SJCRH30 (cell line): Measurements from ENCODE around the gene PDS5B. TPM values are rescaled to one million over a fixed set of nuclear protein-coding genes. Genes with fewer than 3 reads are reported as not detected.

Experiments used
- DNase-seq, 2 experiments: peaks; one replicate each; pipeline ENCODE4 v3.0.0-alpha.2; 2015 to 2020
- H3K27ac ChIP-seq: fragments of 250-450 bp; sonication (Bioruptor Pico); 2 replicates; pipeline ENCODE4 v1.5.1; 2020; ENCODE audit warnings: mild to moderate bottlenecking, moderate library complexity
- H3K27me3 ChIP-seq: fragments of 250-450 bp; sonication (Bioruptor Pico); 2 replicates; pipeline ENCODE4 v1.5.1; 2020; ENCODE audit warnings: mild to moderate bottlenecking, moderate library complexity
- H3K36me3 ChIP-seq: fragments of 250-450 bp; sonication (Bioruptor Pico); 2 replicates; pipeline ENCODE4 v1.5.1; 2020; ENCODE audit warnings: mild to moderate bottlenecking, moderate library complexity
- H3K4me1 ChIP-seq: fragments of 250-450 bp; sonication (Bioruptor Pico); 2 replicates; pipeline ENCODE4 v1.5.1; 2020; ENCODE audit warnings: mild to moderate bottlenecking, moderate library complexity
- H3K4me3 ChIP-seq: fragments of 250-450 bp; sonication (Bioruptor Pico); 2 replicates; pipeline ENCODE4 v1.5.1; 2020; ENCODE audit warnings: mild to moderate bottlenecking, moderate library complexity
- H3K9me3 ChIP-seq: fragments of 250-450 bp; sonication (Bioruptor Pico); replicated peaks from 2 replicates; pipeline ENCODE4 v1.5.1; 2020; ENCODE audit warnings: mild to moderate bottlenecking, moderate library complexity
- total RNA-seq: library from RNA; depleted of rRNA; stranded (reverse); fragments of >200 nt; shearing (Covaris generic); gene quantifications from 2 replicates; pipeline ENCODE4 v1.2.3, GENCODE V29; 2014

Gene PDS5B
- total RNA-seq, 1 experiment from 2014 or later: 83.7 TPM

- no peaks in the 10 kb centered on the region for H3K27me3 ChIP-seq
- no peak overlapping the region for H3K4me3 ChIP-seq
- DNase-seq: no peak
- H3K9me3 ChIP-seq: no peaks in the 10 kb centered on the region
- peaks cover 36% of the 10 kb centered on the region for H3K36me3 ChIP-seq
- H3K4me1 ChIP-seq: no peaks in the 10 kb centered on the region
- no peak overlapping the region for H3K27ac ChIP-seq
Measured at GRCh38 chr13:32735859-32736258, 149.6 kb downstream of the PDS5B start.

- Histone ChIP-seq H3K27ac (no peak overlapping the region), H3K4me1 (no peaks in the 10 kb centered on the region), H3K4me3 (no peak overlapping the region), H3K36me3 (peaks cover 44% of the 10 kb centered on the region), H3K9me3 (no peaks in the 10 kb centered on the region), H3K27me3 (no peaks in the 10 kb centered on the region)
- DNase-seq: no peak
Measured at GRCh38 chr13:32736648-32737047, 150.4 kb downstream of the PDS5B start.

GRCh38 chr13:32737111-32737571, 150.9 kb downstream of the PDS5B start:
- no peaks in the 10 kb centered on the region for H3K4me1 ChIP-seq
- H3K9me3 ChIP-seq: no peaks in the 10 kb centered on the region
- no peak overlapping the region for H3K4me3 ChIP-seq
- H3K27ac ChIP-seq: no peak overlapping the region
- no peak for DNase-seq
- H3K27me3 ChIP-seq: no peaks in the 10 kb centered on the region
- peaks cover 46% of the 10 kb centered on the region for H3K36me3 ChIP-seq

DNA sequence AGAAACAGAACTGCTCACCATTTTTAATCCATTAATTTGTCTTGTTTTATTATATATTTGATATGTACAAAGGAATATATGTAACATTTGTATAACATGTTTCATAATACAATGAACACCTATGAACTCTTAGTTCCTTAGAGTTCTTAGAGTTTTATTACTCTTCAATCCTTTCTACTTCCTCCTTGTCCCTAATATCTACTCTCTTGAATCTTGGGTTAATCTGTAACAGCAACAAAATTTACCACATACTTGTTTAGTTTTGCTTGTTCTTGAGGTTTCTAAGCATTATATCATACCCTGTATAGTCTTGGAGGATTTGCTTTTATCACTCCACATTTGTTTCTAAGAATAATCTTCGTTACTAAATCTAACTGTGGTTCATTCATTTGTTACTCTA, 151.4 kb downstream of the PDS5B start:
- no peak overlapping the region for H3K4me3 ChIP-seq
- no peak for DNase-seq
- no peaks in the 10 kb centered on the region for H3K9me3 ChIP-seq
- no peaks in the 10 kb centered on the region for H3K4me1 ChIP-seq
- peaks cover 48% of the 10 kb centered on the region for H3K36me3 ChIP-seq
- no peak overlapping the region for H3K27ac ChIP-seq
- H3K27me3 ChIP-seq: no peaks in the 10 kb centered on the region

DNA sequence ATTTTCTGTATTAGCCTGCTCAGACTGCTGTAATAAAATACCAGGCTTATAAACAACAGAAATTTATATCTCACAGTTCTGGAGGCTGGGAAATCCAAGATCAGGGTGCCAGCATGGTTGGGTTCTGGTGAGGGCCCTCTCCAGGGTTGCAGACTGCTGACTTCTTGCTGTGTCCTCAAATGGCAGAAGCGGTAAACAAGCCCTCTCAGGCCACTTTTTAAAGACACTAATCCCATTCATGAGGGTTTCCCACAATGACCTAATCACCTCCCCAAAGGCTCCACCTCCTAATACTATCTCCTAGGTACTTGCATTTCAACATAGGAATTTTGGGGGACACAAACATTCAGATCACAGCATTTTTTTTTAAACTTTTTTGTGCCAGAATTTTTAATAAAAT, 159.3 kb downstream of the PDS5B start:
- H3K27ac ChIP-seq: no peak overlapping the region
- DNase-seq: peak in 1 of 2 experiments; percentile 42

GRCh38 chr13:32746474-32746873, 160.2 kb downstream of the PDS5B start:
- peak overlapping the region; percentile 9; the same call in 1 of the 2 replicates for H3K27ac ChIP-seq
- H3K4me3 ChIP-seq: no peak overlapping the region
- H3K4me1 ChIP-seq: peaks cover 15% of the 10 kb centered on the region; the same call in 1 of the 2 replicates
- H3K27me3 ChIP-seq: no peaks in the 10 kb centered on the region
- peaks cover 77% of the 10 kb centered on the region for H3K36me3 ChIP-seq
- H3K9me3 ChIP-seq: no peaks in the 10 kb centered on the region
- peak in 1 of 2 experiments; percentile 32 for DNase-seq

More for the DNA sequence above, 159.3 kb downstream of the PDS5B start:
- Histone ChIP-seq H3K36me3 (peaks cover 79% of the 10 kb centered on the region), H3K27me3 (no peaks in the 10 kb centered on the region), H3K4me3 (no peak overlapping the region), H3K4me1 (peaks cover 15% of the 10 kb centered on the region; the same call in 1 of the 2 replicates), H3K9me3 (no peaks in the 10 kb centered on the region)

DNA sequence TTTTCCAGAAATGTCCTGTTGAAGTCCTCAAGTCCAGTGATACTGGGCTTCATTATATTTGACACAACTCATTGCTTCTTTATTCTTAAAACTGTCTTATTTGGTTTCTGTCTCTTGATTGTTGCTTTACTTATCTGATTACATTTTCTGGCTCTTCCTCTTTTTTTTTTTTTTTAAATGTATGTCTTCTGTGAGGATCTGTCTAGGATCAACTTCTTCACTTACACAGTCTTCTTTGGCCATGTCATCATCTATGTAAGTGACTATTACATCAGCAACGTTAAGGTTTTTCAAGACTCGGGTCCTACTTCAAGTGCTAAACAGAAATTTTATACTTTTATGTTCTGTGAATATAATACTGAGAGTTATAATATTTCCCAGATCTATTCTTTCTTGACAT, 162.1 kb downstream of the PDS5B start:
- H3K36me3 ChIP-seq: peaks cover 74% of the 10 kb centered on the region
- H3K4me3 ChIP-seq: no peak overlapping the region
- no peak overlapping the region for H3K27ac ChIP-seq
- no peaks in the 10 kb centered on the region for H3K9me3 ChIP-seq
- peaks cover 15% of the 10 kb centered on the region; the same call in 1 of the 2 replicates for H3K4me1 ChIP-seq
- no peak for DNase-seq
- H3K27me3 ChIP-seq: no peaks in the 10 kb centered on the region

DNA sequence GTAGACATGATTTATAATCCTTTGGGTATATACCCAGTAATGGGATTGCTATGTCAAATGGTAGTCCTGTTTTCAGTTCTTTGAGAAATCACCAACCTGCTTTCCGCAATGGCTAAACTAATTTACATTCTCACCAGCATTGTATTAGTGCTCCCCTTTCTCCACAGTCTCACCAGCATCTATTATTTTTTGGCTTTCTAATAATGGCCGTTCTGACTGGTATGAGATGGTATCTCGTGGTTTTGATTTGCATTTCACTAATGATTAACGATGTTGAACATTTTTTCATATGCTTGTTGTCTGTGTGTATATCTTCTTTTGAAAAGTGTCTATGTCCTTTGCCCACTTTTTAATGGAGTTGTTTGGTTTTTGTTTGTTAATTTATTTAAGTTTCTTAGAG, 165.1 kb downstream of the PDS5B start:
- H3K4me3 ChIP-seq: no peak overlapping the region
- H3K9me3 ChIP-seq: no peaks in the 10 kb centered on the region
- H3K27me3 ChIP-seq: no peaks in the 10 kb centered on the region
- H3K36me3 ChIP-seq: peaks cover 75% of the 10 kb centered on the region
- peaks cover 4% of the 10 kb centered on the region; the same call in 1 of the 2 replicates for H3K4me1 ChIP-seq
- no peak overlapping the region for H3K27ac ChIP-seq
- no peak for DNase-seq

- DNase-seq: no peak
- Histone ChIP-seq H3K27ac (no peak overlapping the region), H3K4me1 (no peaks in the 10 kb centered on the region), H3K27me3 (no peaks in the 10 kb centered on the region), H3K4me3 (no peak overlapping the region), H3K9me3 (no peaks in the 10 kb centered on the region), H3K36me3 (peaks cover 70% of the 10 kb centered on the region)
Measured at GRCh38 chr13:32752311-32752710, 166.1 kb downstream of the PDS5B start.

- H3K27me3 ChIP-seq: no peaks in the 10 kb centered on the region
- no peaks in the 10 kb centered on the region for H3K4me1 ChIP-seq
- no peak for DNase-seq
Measured at GRCh38 chr13:32752997-32753606, 166.8 kb downstream of the PDS5B start.

DNA sequence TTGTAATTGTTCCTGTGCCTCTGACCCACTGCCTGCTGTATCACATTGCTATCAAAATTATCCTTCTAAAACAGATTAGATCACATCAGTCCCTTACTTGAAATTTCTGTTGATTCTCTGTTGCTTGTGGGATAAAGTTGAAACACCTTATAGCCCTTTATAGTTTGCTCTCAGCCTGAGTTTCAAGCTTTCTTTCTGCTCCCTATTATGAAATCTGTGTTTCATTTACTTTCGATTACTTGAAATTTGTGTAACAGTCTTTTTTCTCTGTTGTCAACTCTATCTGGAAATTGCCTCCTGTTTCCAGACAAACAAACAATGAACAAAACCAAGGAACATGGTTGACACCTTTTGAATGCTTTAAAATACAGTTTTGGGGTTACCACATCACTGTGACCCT, 167.9 kb downstream of the PDS5B start:
- DNase-seq: no peak
- H3K4me3 ChIP-seq: no peak overlapping the region
- H3K4me1 ChIP-seq: no peaks in the 10 kb centered on the region
- H3K27me3 ChIP-seq: no peaks in the 10 kb centered on the region
- H3K9me3 ChIP-seq: no peaks in the 10 kb centered on the region
- peaks cover 62% of the 10 kb centered on the region for H3K36me3 ChIP-seq
- no peak overlapping the region for H3K27ac ChIP-seq

More at GRCh38 chr13:32752997-32753606, 166.8 kb downstream of the PDS5B start:
- Histone ChIP-seq H3K9me3 (no peaks in the 10 kb centered on the region), H3K36me3 (peaks cover 64% of the 10 kb centered on the region), H3K4me3 (no peak overlapping the region), H3K27ac (no peak overlapping the region)

DNA sequence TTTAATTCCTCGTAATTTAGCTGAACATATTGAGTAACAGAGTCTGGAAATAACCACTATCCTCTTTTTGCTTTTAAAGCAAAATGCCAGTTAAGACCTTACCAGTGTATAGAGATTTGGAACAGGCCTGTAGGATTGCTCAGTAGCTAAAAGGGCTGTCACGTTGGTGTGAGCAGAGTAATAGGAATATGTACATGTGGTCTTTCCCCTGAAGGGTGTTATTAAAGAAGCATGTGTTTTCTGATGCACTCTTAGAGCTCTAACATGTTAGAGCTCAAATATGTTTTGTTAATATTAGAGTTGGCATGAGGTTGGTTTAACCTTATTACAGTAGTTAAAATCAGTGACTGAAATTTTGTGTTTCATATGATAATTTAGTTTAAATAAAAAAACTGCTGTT, 172.9 kb downstream of the PDS5B start:
- DNase-seq: no peak
- Histone ChIP-seq H3K27ac (no peak overlapping the region), H3K36me3 (peaks cover 72% of the 10 kb centered on the region), H3K4me1 (no peaks in the 10 kb centered on the region), H3K4me3 (no peak overlapping the region), H3K9me3 (peaks cover 6% of the 10 kb centered on the region; the same call in 1 of the 2 replicates), H3K27me3 (no peaks in the 10 kb centered on the region)

DNA sequence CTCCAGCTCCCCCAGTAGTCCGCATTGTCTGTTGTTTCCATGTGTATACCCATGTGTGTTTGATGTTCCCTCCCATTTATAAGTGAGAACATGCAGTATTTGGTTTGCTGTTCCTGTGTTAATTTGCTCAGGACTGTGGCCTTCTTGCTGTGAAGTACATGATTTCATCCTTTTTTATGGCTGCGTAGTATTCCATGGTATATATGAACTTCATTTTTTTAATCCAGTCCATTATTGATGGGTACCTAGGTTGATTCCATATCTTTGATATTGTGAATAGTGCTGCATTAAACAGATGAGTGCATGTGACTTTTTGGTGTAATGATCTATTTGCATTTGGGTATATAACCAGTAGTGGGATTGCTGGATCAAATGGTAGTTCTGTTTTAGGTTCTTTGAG, 175.2 kb downstream of the PDS5B start:
- Histone ChIP-seq H3K27me3 (no peaks in the 10 kb centered on the region), H3K27ac (no peak overlapping the region), H3K9me3 (peaks cover 6% of the 10 kb centered on the region; the same call in 1 of the 2 replicates), H3K36me3 (peaks cover 65% of the 10 kb centered on the region), H3K4me1 (no peaks in the 10 kb centered on the region), H3K4me3 (no peak overlapping the region)
- no peak for DNase-seq

- Histone ChIP-seq H3K27ac (no peak overlapping the region), H3K4me1 (peaks cover 12% of the 10 kb centered on the region), H3K36me3 (peaks cover 57% of the 10 kb centered on the region), H3K27me3 (no peaks in the 10 kb centered on the region), H3K4me3 (no peak overlapping the region), H3K9me3 (no peaks in the 10 kb centered on the region)
- DNase-seq: no peak
Measured at GRCh38 chr13:32779119-32779518, 192.9 kb downstream of the PDS5B start.

DNA sequence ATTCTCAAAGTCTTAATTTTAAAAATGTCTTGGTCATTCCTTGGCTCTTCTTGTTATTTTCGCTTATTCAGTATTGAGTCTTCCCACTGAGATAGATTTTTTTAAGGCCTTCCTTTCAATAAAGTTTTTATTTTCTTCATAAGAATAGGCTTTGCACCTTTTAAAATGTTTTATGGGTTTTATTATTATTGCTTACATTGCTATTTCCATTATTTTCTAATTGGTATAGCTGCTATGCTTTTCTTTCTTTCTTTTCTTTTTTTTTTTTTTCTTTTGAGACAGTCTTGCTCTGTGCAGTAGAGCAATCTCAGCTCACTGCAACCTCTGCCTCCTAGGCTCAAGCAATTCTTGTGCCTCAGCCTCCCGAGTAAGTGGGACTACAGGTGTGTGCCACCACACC, 195.7 kb downstream of the PDS5B start:
- H3K36me3 ChIP-seq: peaks cover 38% of the 10 kb centered on the region
- H3K9me3 ChIP-seq: no peaks in the 10 kb centered on the region
- H3K4me1 ChIP-seq: peaks cover 10% of the 10 kb centered on the region
- H3K4me3 ChIP-seq: no peak overlapping the region
- no peaks in the 10 kb centered on the region for H3K27me3 ChIP-seq
- H3K27ac ChIP-seq: no peak overlapping the region
- no peak for DNase-seq

- no peak overlapping the region for H3K4me3 ChIP-seq
- peaks cover 1% of the 10 kb centered on the region; the same call in 1 of the 2 replicates for H3K4me1 ChIP-seq
- no peak for DNase-seq
- no peaks in the 10 kb centered on the region for H3K9me3 ChIP-seq
- peaks cover 29% of the 10 kb centered on the region for H3K36me3 ChIP-seq
- no peak overlapping the region for H3K27ac ChIP-seq
- H3K27me3 ChIP-seq: no peaks in the 10 kb centered on the region
Measured at GRCh38 chr13:32783067-32783466, 196.8 kb downstream of the PDS5B start.
